Kidney epithelial cell (primary cell): ENCODE measurements around the gene DMAC2L. TPM values are rescaled to one million over a fixed set of nuclear protein-coding genes. Genes with fewer than 3 reads are reported as not detected.

ENCODE experiments used
- DNase-seq: peaks from one replicate; pipeline ENCODE4 v3.0.0-alpha.2; 2010; ENCODE audit warnings: low read depth
- H3K27me3 ChIP-seq: 2 replicates; pipeline ENCODE4 v1.6.0; 2011; ENCODE audit warnings: low read length; ENCODE audit not compliant: control insufficient read depth, insufficient read depth
- H3K36me3 ChIP-seq: 2 replicates; pipeline ENCODE4 v1.5.1; 2011; ENCODE audit warnings: low read length; ENCODE audit not compliant: control insufficient read depth, insufficient read depth
- H3K4me3 ChIP-seq: 2 replicates; pipeline ENCODE4 v1.5.1; 2011; ENCODE audit warnings: low read depth, mild to moderate bottlenecking, control low read depth, low read length
- total RNA-seq: library from RNA; depleted of rRNA; stranded (reverse); fragments of >200 nt; gene quantifications from 2 replicates; pipeline ENCODE4 v1.2.3, GENCODE V29; 2015
- TF ChIP-seq, protein P1 (sequence below): IDR thresholded peaks from 2 replicates; pipeline ENCODE4 v1.5.1; 2011; ENCODE audit warnings: mild to moderate bottlenecking, moderate library complexity, low read length, control low read depth, inconsistent platforms; ENCODE audit not compliant: insufficient read depth, poor library complexity, severe bottlenecking

DMAC2L gene
- total RNA-seq, 1 donor from 2014 or later: 27.5 TPM

DNA sequence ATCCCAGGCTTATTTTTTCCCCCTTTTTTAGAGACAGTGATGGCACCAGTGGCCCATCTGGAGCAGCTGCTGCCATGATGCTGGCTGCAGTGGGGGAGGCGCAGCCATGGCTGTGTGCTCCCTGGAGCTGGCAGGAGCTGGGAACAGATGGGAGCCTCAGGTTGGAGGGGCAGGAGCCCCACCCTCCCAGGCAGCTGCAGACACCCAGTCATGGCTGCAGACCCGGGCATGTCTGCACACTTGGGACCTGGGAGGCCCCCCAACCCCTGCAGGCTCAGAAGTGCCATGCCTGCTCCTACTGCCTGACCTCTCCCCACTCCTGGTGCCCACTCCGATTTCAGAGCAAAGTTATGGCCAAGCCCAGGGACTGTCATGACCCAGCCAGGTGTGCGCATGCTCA is 59.4 kb downstream of the DMAC2L start:
- Histone ChIP-seq H3K4me3 (no peak overlapping the region), H3K36me3 (no peaks in the 10 kb centered on the region), H3K27me3 (no peaks in the 10 kb centered on the region)
- TF ChIP-seq, protein P1, sequence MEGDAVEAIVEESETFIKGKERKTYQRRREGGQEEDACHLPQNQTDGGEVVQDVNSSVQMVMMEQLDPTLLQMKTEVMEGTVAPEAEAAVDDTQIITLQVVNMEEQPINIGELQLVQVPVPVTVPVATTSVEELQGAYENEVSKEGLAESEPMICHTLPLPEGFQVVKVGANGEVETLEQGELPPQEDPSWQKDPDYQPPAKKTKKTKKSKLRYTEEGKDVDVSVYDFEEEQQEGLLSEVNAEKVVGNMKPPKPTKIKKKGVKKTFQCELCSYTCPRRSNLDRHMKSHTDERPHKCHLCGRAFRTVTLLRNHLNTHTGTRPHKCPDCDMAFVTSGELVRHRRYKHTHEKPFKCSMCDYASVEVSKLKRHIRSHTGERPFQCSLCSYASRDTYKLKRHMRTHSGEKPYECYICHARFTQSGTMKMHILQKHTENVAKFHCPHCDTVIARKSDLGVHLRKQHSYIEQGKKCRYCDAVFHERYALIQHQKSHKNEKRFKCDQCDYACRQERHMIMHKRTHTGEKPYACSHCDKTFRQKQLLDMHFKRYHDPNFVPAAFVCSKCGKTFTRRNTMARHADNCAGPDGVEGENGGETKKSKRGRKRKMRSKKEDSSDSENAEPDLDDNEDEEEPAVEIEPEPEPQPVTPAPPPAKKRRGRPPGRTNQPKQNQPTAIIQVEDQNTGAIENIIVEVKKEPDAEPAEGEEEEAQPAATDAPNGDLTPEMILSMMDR: no peak
- DNase-seq: no peak

- TF ChIP-seq, protein P1: no peak
- Histone ChIP-seq H3K27me3 (no peaks in the 10 kb centered on the region), H3K36me3 (peaks cover 1% of the 10 kb centered on the region), H3K4me3 (no peak overlapping the region)
- no peak for DNase-seq
Measured at GRCh38 chr14:50373959-50374358, 61.8 kb downstream of the DMAC2L start.

DNA sequence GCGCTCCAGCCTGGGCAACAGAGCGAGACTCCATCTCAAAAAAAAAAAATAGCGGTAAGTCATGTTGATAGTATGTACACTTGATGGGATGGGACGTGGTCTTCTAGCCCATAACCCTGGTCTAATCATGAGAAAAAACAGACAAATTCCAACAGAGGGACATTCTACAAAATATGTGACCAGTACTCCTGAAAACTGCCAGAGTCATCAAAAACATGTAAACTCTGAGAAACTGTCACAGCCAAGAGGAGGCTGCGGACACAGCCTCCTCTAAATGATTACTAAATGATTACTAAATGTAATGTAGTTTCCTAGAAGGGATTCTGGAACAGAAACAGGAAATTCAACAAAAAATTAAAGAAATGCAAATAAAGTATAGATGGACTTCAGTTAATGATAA is 63.6 kb downstream of the DMAC2L start:
- Histone ChIP-seq H3K36me3 (peaks cover 1% of the 10 kb centered on the region), H3K27me3 (no peaks in the 10 kb centered on the region), H3K4me3 (no peak overlapping the region)
- DNase-seq: no peak
- TF ChIP-seq, protein P1: no peak

Other genes with a start within 250 kb of the DMAC2L start
- gene VCPKMT, start 195.8 kb upstream of the DMAC2L start, total RNA-seq: 6.3 and 6.6 TPM in 2 replicates
- 23.6 and 26.3 TPM in 2 replicates for gene SOS2, start 80.7 kb upstream of the DMAC2L start, total RNA-seq
- gene L2HGDH, start 95 bp upstream of the DMAC2L start, total RNA-seq: 6.6 and 7.3 TPM in 2 replicates
- 1.2 and 2.4 TPM in 2 replicates for gene CDKL1, start 84.6 kb downstream of the DMAC2L start, total RNA-seq
- gene MAP4K5, start 220.2 kb downstream of the DMAC2L start, total RNA-seq: 131 TPM in 2 replicates
- gene ATL1, start 247.8 kb downstream of the DMAC2L start, total RNA-seq: 3.1 and 4.2 TPM in 2 replicates